Fibroblast of villous mesenchyme (primary cell): Measurements from ENCODE around the gene BICDL1. TPM values are rescaled to one million over a fixed set of nuclear protein-coding genes. Genes with fewer than 3 reads are reported as not detected.

Experiments used
- DNase-seq: peaks from one replicate; pipeline ENCODE4 v3.0.0-alpha.2; 2010; ENCODE audit warnings: low read depth
- H3K4me3 ChIP-seq: 2 replicates; pipeline ENCODE4 v1.5.1; 2011; ENCODE audit warnings: low read depth, mild to moderate bottlenecking, low read length
- total RNA-seq: library from RNA; depleted of rRNA; stranded (reverse); fragments of >200 nt; gene quantifications from 2 replicates; pipeline ENCODE4 v1.2.3, GENCODE V29; 2012
- TF ChIP-seq, protein P1 (sequence below): IDR thresholded peaks from 2 replicates; pipeline ENCODE4 v1.5.1; 2012; ENCODE audit warnings: low read depth, mild to moderate bottlenecking, low read length; ENCODE audit not compliant: insufficient read depth

BICDL1 gene, protein sequence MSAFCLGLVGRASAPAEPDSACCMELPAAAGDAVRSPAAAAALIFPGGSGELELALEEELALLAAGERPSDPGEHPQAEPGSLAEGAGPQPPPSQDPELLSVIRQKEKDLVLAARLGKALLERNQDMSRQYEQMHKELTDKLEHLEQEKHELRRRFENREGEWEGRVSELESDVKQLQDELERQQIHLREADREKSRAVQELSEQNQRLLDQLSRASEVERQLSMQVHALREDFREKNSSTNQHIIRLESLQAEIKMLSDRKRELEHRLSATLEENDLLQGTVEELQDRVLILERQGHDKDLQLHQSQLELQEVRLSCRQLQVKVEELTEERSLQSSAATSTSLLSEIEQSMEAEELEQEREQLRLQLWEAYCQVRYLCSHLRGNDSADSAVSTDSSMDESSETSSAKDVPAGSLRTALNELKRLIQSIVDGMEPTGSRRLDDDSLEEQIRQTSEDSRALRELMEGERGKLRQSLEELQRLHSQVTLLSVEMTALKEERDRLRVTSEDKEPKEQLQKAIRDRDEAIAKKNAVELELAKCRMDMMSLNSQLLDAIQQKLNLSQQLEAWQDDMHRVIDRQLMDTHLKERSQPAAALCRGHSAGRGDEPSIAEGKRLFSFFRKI
- total RNA-seq = 0.97 and 1.7 TPM in 2 replicates

DNA sequence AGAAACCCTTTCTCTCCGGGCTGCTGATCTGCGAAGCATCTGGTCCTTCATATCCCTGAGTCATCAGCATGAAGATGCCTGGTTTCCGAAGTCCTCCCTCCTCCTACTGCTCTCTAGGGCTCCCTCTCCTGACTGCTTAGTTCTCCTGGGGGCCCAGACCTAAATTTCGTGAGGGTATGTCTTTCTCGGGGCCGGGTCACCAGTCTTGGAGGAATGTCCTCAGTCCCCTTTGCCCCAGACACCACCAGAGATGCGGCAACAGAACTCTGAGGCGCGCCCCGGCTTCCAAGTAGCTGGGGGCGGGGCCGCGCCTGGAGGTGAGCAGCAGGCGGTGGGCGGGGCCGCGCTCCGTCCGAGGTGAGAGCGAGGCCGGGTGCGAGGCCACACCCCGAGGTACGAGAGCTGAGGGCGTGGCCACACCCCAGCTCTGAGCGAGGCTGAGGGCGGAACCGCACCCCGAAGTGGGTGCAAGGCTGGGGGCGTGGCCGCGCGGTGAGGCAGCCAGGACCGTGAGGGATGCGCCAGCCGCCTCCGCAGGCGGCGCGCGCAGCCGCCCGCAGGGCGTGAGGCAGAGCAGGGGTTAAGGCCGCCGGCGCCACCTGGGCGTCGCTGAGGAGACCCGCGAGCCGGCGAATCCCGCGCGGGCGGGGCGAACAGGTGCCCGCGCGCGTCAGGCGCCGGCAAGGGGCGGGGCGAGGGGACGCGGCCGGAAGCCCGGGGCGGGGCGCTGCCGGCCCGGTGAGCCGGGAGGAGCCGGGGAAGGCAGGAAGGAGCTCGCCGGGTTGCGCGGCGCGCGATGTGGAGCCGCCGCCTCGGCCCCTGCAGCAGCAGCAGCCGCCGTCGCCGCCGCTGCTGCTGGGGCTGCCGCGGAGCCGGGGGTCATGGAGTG lies at the start of gene BICDL1:
Gene BICDL1 (plus strand): TSS at position 765 of the 889 bp plus-strand sequence. CDS start 633 bp downstream, outside the sequence.
- peak; percentile 30 for DNase-seq
- TF ChIP-seq, protein P1, sequence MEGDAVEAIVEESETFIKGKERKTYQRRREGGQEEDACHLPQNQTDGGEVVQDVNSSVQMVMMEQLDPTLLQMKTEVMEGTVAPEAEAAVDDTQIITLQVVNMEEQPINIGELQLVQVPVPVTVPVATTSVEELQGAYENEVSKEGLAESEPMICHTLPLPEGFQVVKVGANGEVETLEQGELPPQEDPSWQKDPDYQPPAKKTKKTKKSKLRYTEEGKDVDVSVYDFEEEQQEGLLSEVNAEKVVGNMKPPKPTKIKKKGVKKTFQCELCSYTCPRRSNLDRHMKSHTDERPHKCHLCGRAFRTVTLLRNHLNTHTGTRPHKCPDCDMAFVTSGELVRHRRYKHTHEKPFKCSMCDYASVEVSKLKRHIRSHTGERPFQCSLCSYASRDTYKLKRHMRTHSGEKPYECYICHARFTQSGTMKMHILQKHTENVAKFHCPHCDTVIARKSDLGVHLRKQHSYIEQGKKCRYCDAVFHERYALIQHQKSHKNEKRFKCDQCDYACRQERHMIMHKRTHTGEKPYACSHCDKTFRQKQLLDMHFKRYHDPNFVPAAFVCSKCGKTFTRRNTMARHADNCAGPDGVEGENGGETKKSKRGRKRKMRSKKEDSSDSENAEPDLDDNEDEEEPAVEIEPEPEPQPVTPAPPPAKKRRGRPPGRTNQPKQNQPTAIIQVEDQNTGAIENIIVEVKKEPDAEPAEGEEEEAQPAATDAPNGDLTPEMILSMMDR = peak; percentile 23
- H3K4me3 ChIP-seq = peak within 1 kb of the TSS; percentile 55

DNA sequence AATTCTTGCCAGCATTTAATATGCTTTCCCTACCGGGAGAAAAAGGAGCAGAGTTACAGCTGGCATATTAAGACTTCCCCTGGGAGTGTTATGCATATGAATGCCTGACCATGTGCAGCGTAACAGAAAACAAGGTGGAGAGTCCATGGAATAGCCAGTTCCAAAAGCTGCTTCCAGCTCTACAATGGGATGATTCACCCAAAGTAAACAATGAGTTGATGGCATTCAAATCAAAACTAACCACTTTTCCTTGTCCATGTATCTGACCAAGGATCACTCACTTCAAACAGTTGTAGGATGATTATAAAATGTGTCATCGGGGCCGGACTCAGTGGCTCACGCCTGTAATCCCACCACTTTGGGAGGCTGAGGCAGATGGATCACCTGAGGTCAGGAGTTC lies 48.1 kb upstream of the BICDL1 start:
- TF ChIP-seq, protein P1 = no peak
- H3K4me3 ChIP-seq = no peak overlapping the region
- DNase-seq = peak; percentile 3

DNA sequence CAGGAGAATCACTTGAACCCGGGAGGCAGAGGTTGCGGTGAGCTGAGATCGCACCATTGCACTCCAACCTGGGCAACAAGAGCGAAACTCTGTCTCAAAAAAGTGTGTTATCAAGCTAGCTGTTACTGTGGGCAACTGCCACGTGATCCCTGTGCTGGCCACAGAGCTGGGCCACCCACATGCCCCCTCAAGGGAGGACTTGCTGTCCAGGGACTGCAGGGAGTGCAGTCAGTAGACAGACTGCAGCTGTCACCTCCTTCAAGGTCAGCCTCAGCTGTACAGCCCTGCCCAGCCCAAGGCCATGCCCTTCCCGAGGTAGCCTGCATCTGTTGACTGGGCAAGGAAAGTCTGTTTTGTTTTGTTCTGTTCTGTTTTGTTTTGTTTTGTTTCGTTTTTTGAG lies 46.6 kb upstream of the BICDL1 start:
- H3K4me3 ChIP-seq = no peak overlapping the region
- TF ChIP-seq, protein P1 = no peak
- no peak for DNase-seq

DNA sequence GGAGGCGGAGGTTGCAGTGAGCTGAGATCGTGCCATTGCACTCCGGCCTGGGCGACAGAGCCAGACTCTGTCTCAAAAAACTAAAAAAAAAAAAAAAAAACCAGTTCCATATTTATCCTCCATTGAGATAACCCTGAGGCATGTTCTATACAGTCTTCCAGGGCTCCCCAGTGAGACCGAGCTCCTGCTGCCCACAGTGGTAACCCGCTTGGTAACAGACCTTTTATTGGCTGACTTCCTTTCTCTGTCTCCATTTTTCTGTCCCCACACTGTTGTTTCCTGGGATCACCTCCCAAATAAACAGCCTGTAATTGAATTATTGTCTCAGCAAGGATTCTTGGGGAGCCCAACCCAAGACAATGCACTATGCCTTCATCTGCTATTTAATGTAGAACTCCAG lies 42.8 kb upstream of the BICDL1 start:
- no peak overlapping the region for H3K4me3 ChIP-seq
- TF ChIP-seq, protein P1 = no peak
- no peak for DNase-seq

DNA sequence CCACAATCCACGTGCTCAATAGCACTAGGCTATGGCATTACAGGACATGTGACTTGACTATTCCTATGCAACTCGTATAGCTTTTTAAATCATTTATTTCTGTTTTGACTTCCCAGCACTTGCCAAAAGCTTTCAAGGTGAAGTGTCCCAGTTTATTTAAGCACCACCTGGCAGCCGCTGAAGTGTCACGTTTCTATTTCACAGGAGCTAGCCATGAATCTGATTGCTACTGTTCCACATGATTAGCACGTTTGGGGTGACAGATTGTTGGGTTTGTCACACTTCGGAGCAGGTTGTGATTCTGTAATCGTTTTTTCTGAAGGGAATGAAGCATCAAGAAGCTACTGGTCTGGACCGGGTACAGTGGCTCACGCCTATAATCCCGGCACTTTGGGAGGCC lies 39.9 kb upstream of the BICDL1 start:
- TF ChIP-seq, protein P1 = no peak
- no peak for DNase-seq
- no peak overlapping the region for H3K4me3 ChIP-seq

DNA sequence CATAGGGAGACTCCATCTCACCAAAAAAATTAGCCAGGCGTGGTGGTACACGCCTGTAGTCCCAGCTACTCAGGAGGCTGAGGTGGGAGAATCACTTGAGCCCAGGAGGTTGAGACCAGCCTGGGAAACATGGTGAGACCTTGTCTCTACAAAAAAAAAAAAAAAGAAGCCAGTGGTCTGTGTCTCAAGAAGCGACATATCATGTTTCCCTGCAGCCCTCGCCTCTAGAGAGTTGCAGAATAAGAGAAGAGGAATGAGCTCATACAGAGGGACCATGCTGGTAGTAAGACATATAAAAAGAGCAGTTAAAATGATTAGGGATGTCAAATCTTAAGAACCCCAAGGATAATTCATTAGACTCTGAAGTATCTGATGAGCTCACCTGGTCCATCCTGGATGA lies 39.4 kb upstream of the BICDL1 start:
- DNase-seq = no peak
- TF ChIP-seq, protein P1 = no peak
- H3K4me3 ChIP-seq = no peak overlapping the region
